IgD-negative memory B cell (primary cell): ENCODE results near the gene SVIL. TPM values are rescaled to one million over a fixed set of nuclear protein-coding genes. Genes with fewer than 3 reads are reported as not detected.
"Not testable (repeated sequence)": the region's sequence is repeated elsewhere in the genome, so short reads cannot be mapped to it uniquely, and the experiment has no call there.

Source experiments
- H3K27ac Mint-ChIP-seq, 3 donors: one replicate each; pipeline ENCODE4 v1.8.0; 2020 to 2022; ENCODE audit warnings: mild to moderate bottlenecking in 3 of 3, mixed read lengths in 3 of 3, moderate library complexity in 1 of 3
- H3K27me3 Mint-ChIP-seq: one replicate; pipeline ENCODE4 v1.8.0; 2021; ENCODE audit warnings: mixed read lengths
- H3K36me3 Mint-ChIP-seq: one replicate; pipeline ENCODE4 v1.8.0; 2020; ENCODE audit warnings: mild to moderate bottlenecking, mixed read lengths
- H3K4me1 Mint-ChIP-seq, 3 donors: one replicate each; pipeline ENCODE4 v1.8.0; 2020 to 2022; ENCODE audit warnings: mixed read lengths in 3 of 3, mild to moderate bottlenecking in 1 of 3
- H3K4me3 Mint-ChIP-seq, 4 donors: one replicate each; pipeline ENCODE4 v1.8.0; 2020 to 2022; ENCODE audit warnings: mild to moderate bottlenecking in 4 of 4, mixed read lengths in 4 of 4, moderate library complexity in 3 of 4
- H3K9me3 Mint-ChIP-seq, 3 donors: one replicate each; pipeline ENCODE4 v1.8.0; 2020 to 2021; ENCODE audit warnings: mixed read lengths in 3 of 3, mild to moderate bottlenecking in 1 of 3
- polyA plus RNA-seq: library from polyadenylated mRNA; unstranded; fragments of 300-500 nt; fragmentation: Illumina TruSeq; gene quantifications from one replicate; pipeline ENCODE4 v1.2.3, GENCODE V29; 2021

Gene SVIL
- polyA plus RNA-seq, 1 donor from 2014 or later, result 2.6 TPM

DNA sequence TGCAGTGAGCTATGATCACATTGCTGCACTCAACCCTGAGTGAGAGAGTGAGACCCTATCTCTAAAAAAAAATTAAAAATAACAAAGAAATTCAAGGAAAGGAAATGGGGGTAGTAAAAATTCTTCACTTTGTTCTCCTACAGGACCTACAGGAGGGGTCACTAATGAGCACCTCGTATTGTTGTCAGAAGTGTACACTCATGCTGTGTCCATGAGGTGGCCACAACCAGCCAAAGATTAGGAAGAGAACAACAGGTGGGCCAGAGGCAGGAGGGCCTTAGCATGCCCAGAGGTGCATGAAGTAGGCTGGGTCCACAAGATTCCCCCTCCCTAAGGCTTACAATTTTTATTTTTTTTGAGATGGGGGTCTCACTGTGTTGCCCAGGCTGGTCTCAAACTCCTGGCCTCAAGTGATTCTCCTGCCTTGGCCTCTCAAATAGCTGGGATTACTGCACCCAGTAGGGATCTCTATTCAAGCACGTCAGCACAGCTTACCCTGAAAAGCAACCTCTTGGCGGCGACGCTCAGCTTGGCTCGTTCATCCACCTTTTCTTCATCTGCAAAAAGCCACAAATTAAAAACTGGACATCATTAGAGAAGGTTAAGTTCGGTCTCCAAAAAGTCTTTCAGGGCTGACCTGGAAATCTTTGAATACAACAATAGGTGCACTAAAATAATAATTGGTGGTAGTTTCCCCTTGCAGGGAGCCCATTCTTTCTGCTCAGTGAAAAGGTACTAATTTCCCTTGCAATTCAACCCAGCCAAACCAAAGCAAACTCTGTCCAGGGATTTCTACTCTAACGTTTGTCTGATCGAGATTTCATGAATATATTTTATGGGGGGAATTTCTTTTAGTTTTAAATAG is 104.4 kb downstream of the SVIL start:
- Mint-ChIP-seq H3K4me1 (no peaks in the 10 kb centered on the region), H3K4me3 (no peak overlapping the region), H3K27me3 (no peaks in the 10 kb centered on the region), H3K9me3 (no peaks in the 10 kb centered on the region), H3K27ac (no peak overlapping the region), H3K36me3 (no peaks in the 10 kb centered on the region)

DNA sequence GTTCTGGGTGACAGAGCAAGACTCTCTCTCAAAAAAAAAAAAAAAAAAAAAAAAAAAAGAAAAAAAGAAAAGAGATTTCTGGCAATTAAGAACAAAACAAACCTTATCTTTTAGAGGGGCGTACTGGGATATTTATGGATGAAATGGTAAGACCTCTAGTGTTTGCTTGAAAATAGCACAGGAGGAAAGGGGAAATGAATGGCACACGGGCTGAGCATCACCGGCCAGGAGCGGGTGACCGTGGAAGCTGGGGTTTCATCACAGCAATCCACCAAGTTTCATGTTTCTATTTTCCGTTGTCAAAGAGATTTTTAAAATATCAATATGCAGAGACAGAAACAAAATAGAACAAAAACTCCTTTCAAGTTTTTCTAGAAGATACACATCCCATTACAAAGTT is 105.6 kb downstream of the SVIL start:
- H3K27me3 Mint-ChIP-seq, result no peaks in the 10 kb centered on the region
- no peaks in the 10 kb centered on the region for H3K9me3 Mint-ChIP-seq
- no peaks in the 10 kb centered on the region for H3K4me1 Mint-ChIP-seq
- no peaks in the 10 kb centered on the region for H3K36me3 Mint-ChIP-seq
- H3K27ac Mint-ChIP-seq, result no peak overlapping the region
- H3K4me3 Mint-ChIP-seq, result no peak overlapping the region

DNA sequence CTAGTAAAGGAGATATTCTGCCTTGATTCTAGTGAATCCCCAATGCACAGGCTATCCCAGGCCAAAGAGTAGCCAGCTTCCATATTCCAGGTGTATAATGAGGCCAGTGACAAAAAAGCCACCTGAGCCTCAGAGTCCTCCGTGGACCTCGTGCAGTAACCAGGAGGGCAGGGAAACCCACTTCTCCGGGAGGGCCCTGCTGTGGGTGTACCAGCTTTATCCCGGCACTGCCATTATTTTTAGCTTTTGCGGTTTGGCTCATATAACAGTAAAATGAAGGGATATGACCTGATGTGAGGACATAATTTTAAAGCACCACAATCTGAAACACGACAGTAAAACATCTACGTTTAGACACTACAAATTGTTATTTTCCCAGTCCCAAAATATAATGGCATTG is 109.0 kb downstream of the SVIL start:
- H3K27ac Mint-ChIP-seq, result no peak overlapping the region
- H3K9me3 Mint-ChIP-seq, result no peaks in the 10 kb centered on the region
- no peak overlapping the region for H3K4me3 Mint-ChIP-seq
- H3K27me3 Mint-ChIP-seq, result no peaks in the 10 kb centered on the region
- H3K4me1 Mint-ChIP-seq, result no peaks in the 10 kb centered on the region
- no peaks in the 10 kb centered on the region for H3K36me3 Mint-ChIP-seq

DNA sequence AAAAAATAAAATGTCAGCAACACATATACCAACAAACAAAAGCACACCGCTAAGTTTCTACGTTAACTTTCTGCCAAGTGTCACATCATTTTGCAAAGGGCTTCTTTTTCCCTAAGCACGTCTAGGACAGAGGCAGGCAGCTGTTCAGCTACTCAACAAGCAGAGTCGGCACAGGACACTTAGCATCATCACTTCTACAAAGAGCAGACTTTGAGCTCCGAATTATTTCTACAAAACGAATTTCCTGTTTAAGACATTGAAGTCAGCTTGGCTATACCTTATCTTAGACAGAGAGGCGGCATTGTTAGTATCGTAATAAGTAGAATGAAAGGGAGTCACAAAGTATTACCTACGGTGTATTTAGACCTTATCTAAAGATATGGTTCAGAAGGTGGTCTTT is 110.1 kb downstream of the SVIL start:
- no peak overlapping the region for H3K27ac Mint-ChIP-seq
- no peaks in the 10 kb centered on the region for H3K9me3 Mint-ChIP-seq

DNA sequence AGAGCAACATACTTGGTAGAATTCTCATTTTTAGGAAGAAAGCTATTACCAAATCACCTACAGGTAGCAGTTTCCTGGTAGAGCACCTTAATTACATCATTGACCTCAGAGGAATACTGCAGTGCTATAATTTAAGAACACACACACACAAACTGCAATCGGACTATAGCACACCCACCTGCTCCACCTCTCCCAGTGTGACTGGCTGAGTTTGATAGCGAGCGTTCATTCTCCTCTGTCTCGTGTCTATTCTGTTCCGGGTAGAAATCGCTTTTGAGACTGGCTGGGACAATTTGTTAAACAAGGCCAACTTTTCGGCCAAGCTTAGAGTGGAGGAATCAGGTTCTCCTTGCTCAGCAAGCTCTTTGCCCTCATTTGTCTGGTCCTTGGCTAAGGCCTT is 110.5 kb downstream of the SVIL start:
- Mint-ChIP-seq H3K27me3 (no peaks in the 10 kb centered on the region), H3K4me3 (no peak overlapping the region), H3K27ac (no peak overlapping the region), H3K36me3 (no peaks in the 10 kb centered on the region), H3K9me3 (no peaks in the 10 kb centered on the region), H3K4me1 (peaks cover 0 to 2% (median 0%) of the 10 kb centered on the region in 3 donors)

More for the DNA sequence above, 110.1 kb downstream of the SVIL start:
- H3K4me3 Mint-ChIP-seq, result no peak overlapping the region
- no peaks in the 10 kb centered on the region for H3K27me3 Mint-ChIP-seq
- no peaks in the 10 kb centered on the region for H3K36me3 Mint-ChIP-seq
- H3K4me1 Mint-ChIP-seq, result peaks cover 0 to 2% (median 0%) of the 10 kb centered on the region in 3 donors

DNA sequence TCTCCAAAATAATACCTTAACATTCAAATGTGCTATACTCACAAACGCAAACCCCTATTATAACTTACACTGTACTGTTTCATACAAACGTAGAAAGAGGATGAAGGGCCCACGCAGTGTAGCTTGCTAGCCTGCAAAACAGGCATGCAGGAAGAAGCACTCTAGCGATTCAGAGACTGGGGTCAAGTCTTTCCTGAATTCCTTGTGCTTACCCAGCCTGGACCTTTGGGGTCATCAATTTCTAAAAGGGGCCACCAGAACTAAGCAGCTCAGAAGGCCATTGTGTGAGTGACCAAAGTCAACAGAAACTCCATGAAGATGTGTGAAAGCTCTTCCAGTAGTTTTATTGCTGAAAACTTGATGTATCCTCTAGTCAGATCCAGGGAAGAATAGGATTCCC is 111.9 kb downstream of the SVIL start:
- Mint-ChIP-seq H3K36me3 (no peaks in the 10 kb centered on the region), H3K9me3 (no peaks in the 10 kb centered on the region), H3K4me1 (peaks cover 0 to 2% (median 0%) of the 10 kb centered on the region in 3 donors), H3K4me3 (no peak overlapping the region), H3K27me3 (no peaks in the 10 kb centered on the region), H3K27ac (no peak overlapping the region)

DNA sequence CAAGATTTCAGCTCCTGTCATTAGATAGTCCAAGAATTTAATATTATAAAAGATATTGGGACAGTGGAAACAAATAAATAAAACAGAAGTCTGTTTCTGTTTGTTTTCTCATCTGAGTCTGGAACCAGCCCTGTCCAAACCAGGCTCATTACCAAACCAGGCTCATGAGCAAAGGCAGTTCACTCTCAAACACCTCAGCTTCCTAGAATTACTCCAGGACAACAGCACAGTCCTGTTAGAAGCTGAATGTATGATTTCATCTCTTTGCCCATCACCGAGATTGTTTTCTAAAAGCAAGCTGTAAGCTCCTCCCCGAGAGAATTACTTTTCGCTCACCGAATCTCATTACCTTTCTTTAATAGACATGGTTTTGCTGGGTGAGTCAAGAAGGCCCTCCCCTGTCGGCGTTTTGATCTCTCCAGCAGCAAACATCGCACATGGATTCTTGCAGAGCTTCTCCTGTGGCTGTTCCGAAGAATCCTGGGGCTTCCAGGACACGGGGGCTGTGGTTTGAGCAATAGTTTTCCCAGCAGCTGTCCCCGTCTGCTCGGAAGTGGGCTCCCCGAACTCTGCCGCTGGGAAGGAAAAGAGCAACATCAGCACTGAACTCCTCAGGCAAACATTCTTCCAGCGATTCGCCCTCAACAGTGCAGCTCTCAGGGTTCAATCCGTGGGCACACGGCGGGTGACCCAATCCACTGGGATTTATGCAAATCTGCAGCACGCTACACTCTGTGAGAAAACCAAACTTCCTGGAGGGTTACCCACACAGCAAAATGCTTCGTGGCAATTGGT is 112.5 kb downstream of the SVIL start:
- H3K9me3 Mint-ChIP-seq, result no peaks in the 10 kb centered on the region
- no peak overlapping the region for H3K4me3 Mint-ChIP-seq
- H3K4me1 Mint-ChIP-seq, result peaks cover 0 to 2% (median 0%) of the 10 kb centered on the region in 3 donors
- H3K27me3 Mint-ChIP-seq, result no peaks in the 10 kb centered on the region
- H3K36me3 Mint-ChIP-seq, result no peaks in the 10 kb centered on the region
- no peak overlapping the region for H3K27ac Mint-ChIP-seq

DNA sequence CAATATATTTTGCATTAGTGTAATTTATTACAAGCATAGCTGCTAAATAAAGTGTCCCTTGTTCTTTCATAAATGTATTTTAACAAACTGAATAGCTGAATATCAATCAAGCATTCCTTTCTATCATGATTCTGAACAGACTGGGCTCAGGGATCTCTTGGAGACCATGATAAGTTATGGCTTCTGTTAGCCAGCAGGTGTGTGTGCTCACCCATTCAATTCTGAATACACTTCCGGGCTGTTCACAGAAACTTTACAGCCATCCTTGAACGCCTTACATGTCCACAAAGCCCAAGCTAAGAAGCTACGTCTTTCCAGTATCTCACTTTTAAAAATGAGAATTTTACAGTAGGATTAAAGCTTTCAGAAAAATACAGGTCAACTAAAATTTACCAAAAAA is 115.1 kb downstream of the SVIL start:
- H3K27ac Mint-ChIP-seq, result no peak overlapping the region
- no peaks in the 10 kb centered on the region for H3K9me3 Mint-ChIP-seq
- no peaks in the 10 kb centered on the region for H3K36me3 Mint-ChIP-seq

DNA sequence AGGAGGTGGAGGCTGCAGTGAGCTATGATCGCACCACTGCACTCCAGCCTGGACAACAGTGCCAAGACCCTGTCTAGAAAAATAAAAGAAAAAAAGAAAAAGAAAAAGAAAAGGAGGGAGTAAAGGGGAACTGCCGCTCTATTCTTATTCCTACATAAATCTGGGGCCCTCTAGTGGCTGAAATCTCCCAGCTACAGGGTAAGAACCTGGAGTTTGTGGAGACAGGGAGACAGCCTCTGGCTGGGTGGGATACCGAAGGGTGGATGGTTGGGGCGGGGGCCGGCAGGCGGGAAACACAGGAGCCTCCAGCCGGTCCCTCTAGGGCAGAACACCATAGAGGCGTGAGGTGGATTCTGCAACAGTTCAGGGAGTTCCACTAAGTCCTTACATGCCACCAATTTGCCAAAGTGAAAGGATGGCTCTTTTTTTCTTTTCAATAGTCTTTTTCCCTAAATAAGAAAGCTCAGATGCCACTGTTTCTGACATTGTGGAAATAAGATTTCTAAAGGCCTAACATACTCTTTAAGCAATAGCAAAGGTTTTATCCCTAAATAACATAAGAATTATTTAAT is 117.3 kb downstream of the SVIL start:
- H3K9me3 Mint-ChIP-seq, result no peaks in the 10 kb centered on the region
- H3K4me1 Mint-ChIP-seq, result peaks cover 0 to 2% (median 0%) of the 10 kb centered on the region in 3 donors
- H3K36me3 Mint-ChIP-seq, result no peaks in the 10 kb centered on the region
- peaks cover 1% of the 10 kb centered on the region for H3K27me3 Mint-ChIP-seq
- H3K4me3 Mint-ChIP-seq, result no peak overlapping the region
- H3K27ac Mint-ChIP-seq, result no peak overlapping the region

More for the DNA sequence above, 115.1 kb downstream of the SVIL start:
- H3K4me1 Mint-ChIP-seq, result peaks cover 0 to 2% (median 0%) of the 10 kb centered on the region in 3 donors
- H3K4me3 Mint-ChIP-seq, result no peak overlapping the region
- peaks cover 1% of the 10 kb centered on the region for H3K27me3 Mint-ChIP-seq

DNA sequence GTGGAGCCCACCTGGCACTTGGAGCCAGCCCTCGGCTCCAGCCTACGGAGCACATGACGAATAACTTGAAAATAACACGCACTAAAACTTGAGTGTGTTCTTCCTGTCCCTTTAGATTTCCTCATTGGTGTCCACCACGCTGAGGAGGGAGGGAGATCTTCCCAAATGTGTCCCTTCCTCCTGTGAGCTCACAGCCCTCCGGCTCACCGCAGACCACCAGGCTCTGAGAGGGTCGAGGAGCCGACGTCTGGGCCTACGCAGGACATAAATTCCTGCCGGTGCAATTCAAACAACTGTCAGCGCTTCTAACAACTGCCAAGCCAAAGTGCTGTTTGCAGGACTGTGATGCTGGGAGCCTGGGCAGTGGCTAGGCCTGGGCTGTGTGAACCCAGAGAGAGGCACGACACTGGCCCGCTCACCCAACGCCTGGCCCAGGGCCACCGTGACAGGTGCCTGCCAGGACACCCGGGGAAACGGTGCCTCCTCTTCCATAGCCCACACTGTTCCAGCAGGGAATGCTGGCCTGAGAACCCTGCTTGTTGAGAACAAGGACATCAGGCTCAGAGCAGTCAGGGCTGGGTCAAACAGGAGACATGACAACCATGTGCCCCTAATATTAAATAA is 118.3 kb downstream of the SVIL start:
- H3K27me3 Mint-ChIP-seq, H3K36me3 Mint-ChIP-seq, H3K27ac Mint-ChIP-seq, H3K9me3 Mint-ChIP-seq, H3K4me3 Mint-ChIP-seq, H3K4me1 Mint-ChIP-seq: not testable (repeated sequence)

DNA sequence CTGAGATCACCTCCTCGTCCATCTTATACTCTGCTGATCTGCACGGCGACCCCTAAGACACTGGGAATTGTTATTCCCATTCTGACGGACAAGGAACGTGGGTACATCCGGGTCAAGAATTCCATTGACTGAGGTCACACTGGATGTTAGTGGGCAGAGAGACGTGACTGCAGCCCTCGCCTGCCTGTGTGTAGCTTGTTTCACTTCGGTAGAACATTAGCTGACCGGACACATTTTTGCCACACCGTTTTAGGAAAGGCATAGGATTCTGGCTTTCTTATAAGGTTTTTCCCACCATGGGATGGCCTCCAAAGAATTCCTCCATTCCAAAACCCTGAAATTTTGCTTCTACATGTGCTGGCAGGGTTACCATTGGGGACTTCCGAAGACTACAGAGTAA is 118.9 kb downstream of the SVIL start:
- H3K27ac Mint-ChIP-seq, H3K27me3 Mint-ChIP-seq, H3K4me1 Mint-ChIP-seq, H3K4me3 Mint-ChIP-seq, H3K9me3 Mint-ChIP-seq, H3K36me3 Mint-ChIP-seq: not testable (repeated sequence)

DNA sequence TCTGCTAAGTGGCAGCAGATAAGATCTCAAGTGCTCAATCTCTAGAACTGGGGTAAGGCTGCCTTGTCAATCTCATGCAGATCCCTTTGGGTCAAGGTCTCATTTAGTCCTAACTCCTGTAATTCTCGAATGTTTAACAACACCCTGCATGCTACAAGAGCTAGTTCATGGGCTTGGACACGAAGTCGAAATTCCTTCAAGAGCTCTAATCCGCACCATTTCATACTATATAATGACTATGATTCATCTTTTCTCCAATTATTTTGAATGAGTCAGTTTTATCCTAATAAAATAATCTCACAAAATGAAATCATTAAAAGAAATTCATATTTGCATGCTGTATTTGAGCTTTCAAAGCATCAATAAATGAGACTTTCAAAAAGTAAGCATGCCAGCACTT is 119.7 kb downstream of the SVIL start:
- H3K9me3 Mint-ChIP-seq, H3K4me1 Mint-ChIP-seq, H3K27ac Mint-ChIP-seq, H3K36me3 Mint-ChIP-seq, H3K27me3 Mint-ChIP-seq, H3K4me3 Mint-ChIP-seq: not testable (repeated sequence)

DNA sequence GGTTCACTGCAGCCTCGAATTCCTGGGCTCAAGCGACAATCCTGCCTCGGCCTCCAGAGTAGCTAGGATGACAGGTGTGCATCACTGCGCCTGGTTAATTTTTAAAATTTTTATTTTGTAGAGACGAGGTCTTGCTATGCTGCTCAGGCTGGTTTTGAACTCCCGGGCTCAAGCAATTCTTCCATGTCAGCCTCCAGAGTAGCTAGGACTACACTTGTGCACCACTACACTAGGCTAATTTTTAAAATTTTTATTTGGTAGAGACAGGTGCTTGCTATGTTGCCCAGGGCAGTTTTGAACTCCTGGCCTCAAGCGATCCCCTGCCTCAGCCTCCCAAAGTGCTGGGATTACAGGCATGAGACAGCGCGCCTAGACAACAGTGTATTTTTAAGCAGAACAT is 120.5 kb downstream of the SVIL start:
- no peaks in the 10 kb centered on the region for H3K36me3 Mint-ChIP-seq
- H3K4me3 Mint-ChIP-seq, result no peak overlapping the region
- H3K27ac Mint-ChIP-seq, result no peak overlapping the region
- peaks cover 1% of the 10 kb centered on the region for H3K27me3 Mint-ChIP-seq
- no peaks in the 10 kb centered on the region for H3K4me1 Mint-ChIP-seq
- no peaks in the 10 kb centered on the region for H3K9me3 Mint-ChIP-seq

DNA sequence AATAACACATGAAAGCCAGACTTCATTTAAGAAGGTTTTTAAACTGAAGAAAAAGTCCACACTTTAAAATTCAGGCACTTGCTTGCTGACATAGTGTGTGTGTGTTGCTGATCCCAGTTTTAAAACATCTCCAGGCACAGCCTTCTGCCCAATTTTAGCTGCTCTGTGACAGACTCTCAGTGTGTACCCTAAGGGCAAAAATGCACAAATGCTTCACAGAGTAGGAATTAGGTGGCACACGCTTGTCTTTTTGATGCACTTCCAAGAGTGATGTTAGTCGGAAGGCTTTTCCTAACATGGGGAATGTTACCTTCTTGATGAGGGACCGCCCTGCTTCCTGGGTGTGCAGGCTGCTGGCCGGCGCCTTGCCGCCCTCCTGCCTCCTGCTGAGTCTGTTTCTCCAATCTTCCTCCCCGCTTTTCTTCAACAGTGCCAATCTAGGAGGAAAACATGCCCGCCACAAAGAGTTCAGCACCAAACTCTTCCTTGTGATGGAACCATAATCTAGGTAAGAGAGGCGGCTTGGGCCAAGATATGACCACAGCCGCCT is 122.3 kb downstream of the SVIL start:
- Mint-ChIP-seq H3K27ac (no peak overlapping the region), H3K36me3 (no peaks in the 10 kb centered on the region), H3K4me1 (no peaks in the 10 kb centered on the region), H3K9me3 (no peaks in the 10 kb centered on the region), H3K4me3 (no peak overlapping the region), H3K27me3 (peaks cover 2% of the 10 kb centered on the region)

DNA sequence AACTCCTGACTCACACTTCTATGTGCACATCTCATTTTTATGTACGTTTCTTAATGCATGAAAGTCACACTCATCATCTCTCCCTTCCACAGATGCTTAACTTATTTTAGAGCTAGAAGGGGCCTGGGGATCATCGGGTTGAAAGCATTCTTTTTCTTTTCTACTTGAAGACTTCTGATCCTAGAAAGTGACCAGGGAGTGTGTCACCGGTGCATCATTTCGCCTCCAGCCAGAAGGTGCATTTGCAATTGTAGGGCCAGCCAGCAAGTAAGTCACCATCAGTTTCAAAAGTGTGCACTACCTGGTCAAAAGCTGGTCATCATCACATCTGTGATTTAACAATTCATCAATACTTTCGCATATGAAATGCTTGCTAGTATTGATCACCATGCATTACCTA is 123.0 kb downstream of the SVIL start:
- not testable (repeated sequence) for H3K4me1 Mint-ChIP-seq, H3K4me3 Mint-ChIP-seq, H3K9me3 Mint-ChIP-seq, H3K27ac Mint-ChIP-seq, H3K27me3 Mint-ChIP-seq, H3K36me3 Mint-ChIP-seq
